Stimulated activated CD4-positive, alpha-beta T cell treated with anti-CD3 and anti-CD28 coated beads, Interleukin-1b, Interleukin-23, amount 100 ng/mL, for 1 hour (primary cell): ENCODE measurements around the gene ITGAE.

Source experiments
- DNase-seq, 2 donors: peaks; one replicate each; pipeline ENCODE4 v3.0.0-alpha.2; 2020; ENCODE audit warnings: low read depth in 2 of 2

Gene ITGAE

DNA sequence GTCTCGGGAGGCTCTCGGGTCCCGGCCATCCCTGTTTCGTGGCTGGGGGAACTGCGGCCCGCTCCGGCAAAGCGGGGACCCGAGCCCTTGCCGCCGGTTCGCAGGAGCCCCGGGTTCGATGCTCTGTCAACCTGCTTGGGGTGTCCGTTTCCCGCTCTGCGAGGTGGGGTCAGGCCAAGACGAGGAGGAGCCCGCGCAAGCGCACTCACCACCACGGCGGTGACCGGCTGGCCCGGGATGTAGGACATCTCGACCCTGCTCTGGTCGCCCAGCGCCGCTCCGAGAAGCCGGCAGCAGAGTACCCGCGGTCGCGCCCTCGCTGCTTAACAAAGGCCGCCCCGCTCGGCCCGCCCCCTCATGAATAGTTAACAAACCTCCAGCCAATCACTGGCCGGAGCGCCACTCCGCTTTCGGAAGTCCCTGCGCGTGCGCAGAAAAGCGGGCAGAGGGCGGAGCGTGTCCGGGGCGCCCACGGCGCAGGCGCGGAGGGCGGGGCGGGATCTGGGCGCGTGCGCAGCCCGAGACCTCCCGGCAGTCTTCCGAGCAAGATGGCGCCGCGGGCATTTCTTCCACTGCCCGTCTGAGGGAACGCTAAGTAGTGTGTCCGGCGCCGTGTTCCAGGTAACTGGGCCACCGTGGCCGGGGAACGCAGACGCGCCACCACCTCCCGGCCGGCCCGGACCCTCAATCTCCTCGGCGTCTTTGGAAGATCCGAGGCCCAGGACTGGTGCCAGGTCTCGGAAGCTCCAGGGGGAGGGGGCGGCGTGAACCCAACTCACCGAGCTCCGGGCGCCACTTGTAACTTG lies 132.5 kb downstream of the ITGAE start, which contains the start of the genes EMC6 and TAX1BP3:
TSS of gene EMC6 (plus strand) at position 534 of the 806 bp plus-strand sequence. CDS start 335 bp downstream, outside the sequence.
TSS of gene TAX1BP3 (minus strand) at position 300 of the 806 bp plus-strand sequence. CDS start at position 248, 52 bp downstream.
- peak; percentile 95 to 96 for DNase-seq

DNA sequence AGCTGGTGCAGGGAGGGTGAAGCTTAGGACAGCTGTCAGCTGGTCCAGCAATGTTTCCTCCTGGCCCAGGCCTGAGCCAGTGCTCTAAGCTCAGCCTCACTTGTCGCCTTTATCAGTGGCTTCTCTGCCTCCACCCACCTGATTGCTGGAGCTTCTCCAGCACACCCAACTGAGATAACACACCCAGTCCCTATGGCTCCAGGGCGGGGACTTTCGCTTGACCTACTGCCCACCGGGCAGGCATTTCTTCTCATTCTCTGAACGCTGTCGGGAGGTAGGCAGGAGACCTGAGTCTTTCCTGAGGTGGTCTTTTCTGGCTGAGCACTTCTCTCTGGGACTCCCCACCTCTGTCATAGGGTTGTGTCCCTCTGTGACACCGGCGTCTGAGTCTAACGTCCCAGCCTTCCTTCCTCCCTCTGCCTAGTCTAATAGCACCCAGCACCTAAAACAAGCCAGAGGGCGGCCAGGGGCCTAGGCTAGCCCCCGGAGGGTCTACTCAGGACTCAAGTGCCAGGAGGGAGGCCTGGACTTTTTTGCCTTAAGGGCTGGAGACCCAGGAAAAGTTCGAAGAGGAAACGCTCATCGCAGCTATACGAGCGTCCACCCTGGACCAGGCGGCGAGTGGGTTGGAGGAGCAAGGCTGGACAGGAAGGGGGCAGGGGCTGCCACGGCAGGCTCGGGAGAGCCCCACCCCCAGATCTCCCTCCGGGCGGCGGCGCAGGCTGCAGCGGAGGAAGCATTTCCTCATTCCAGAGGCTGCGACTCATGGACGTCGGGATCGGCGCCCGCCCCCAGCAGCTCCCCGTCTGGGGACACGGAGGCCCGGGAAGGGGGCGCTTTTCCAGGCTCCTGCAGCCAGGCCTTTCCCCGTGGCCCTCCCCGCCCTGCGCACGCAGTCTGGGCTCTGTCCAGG lies 133.4 kb downstream of the ITGAE start:
- DNase-seq: no peak

GRCh38 chr17:3666516-3666915 lies 134.5 kb downstream of the ITGAE start:
- no peak for DNase-seq

GRCh38 chr17:3665834-3666233 lies 135.2 kb downstream of the ITGAE start:
- DNase-seq: no peak
